ENCODE results near the gene PAQR6. TPM values are rescaled to one million over a fixed set of nuclear protein-coding genes. Genes with fewer than 3 reads are reported as not detected.

PAQR6 gene
- total RNA-seq, 1 experiment from 2014 or later = 0.32 TPM

GRCh38 chr1:156253634-156254033, 5.8 kb upstream of the PAQR6 start:
- no peak for DNase-seq (ENCODE audit: low read depth in 1 of 2, low spot score in 2 of 2)
- H3K4me3 ChIP-seq = no peak overlapping the region
- H3K9me3 ChIP-seq (replicated peaks) = no peaks in the 10 kb centered on the region
- H3K4me1 ChIP-seq (replicated peaks) = no peaks in the 10 kb centered on the region
- no peak overlapping the region for H3K27ac ChIP-seq
- H3K27me3 ChIP-seq (replicated peaks) = no peaks in the 10 kb centered on the region
- H3K36me3 ChIP-seq = peaks cover 90% of the 10 kb centered on the region

GRCh38 chr1:156251527-156251926, 3.7 kb upstream of the PAQR6 start:
- no peak overlapping the region for H3K4me3 ChIP-seq
- no peak for DNase-seq (ENCODE audit: low read depth in 1 of 2, low spot score in 2 of 2)
- no peaks in the 10 kb centered on the region for H3K9me3 ChIP-seq (replicated peaks)
- peaks cover 1% of the 10 kb centered on the region; the same call in 1 of the 2 replicates for H3K27me3 ChIP-seq (replicated peaks)
- peaks cover 71% of the 10 kb centered on the region for H3K36me3 ChIP-seq
- H3K27ac ChIP-seq = no peak overlapping the region
- H3K4me1 ChIP-seq (replicated peaks) = no peaks in the 10 kb centered on the region

- Histone ChIP-seq H3K4me1 (replicated peaks) (peaks cover 8% of the 10 kb centered on the region), H3K4me3 (no peak overlapping the region), H3K27ac (no peak overlapping the region), H3K9me3 (replicated peaks) (no peaks in the 10 kb centered on the region), H3K27me3 (replicated peaks) (peaks cover 18% of the 10 kb centered on the region), H3K36me3 (peaks cover 56% of the 10 kb centered on the region)
- no peak for DNase-seq (ENCODE audit: low read depth in 1 of 2, low spot score in 2 of 2)
Measured at GRCh38 chr1:156249593-156249992, 1.7 kb upstream of the PAQR6 start.

- Histone ChIP-seq H3K36me3 (peaks cover 43% of the 10 kb centered on the region), H3K4me3 (no peak overlapping the region), H3K4me1 (replicated peaks) (peaks cover 8% of the 10 kb centered on the region), H3K27ac (no peak overlapping the region), H3K9me3 (replicated peaks) (no peaks in the 10 kb centered on the region), H3K27me3 (replicated peaks) (peaks cover 18% of the 10 kb centered on the region)
- no peak for DNase-seq (ENCODE audit: low read depth in 1 of 2, low spot score in 2 of 2)
Measured at GRCh38 chr1:156248323-156248683, 447 bp upstream of the PAQR6 start.

GRCh38 chr1:156246781-156247459, 936 bp downstream of the PAQR6 start:
- Histone ChIP-seq H3K36me3 (peaks cover 29% of the 10 kb centered on the region), H3K9me3 (replicated peaks) (no peaks in the 10 kb centered on the region), H3K4me3 (no peak overlapping the region), H3K27ac (no peak overlapping the region), H3K4me1 (replicated peaks) (peaks cover 8% of the 10 kb centered on the region), H3K27me3 (replicated peaks) (peaks cover 18% of the 10 kb centered on the region)
- DNase-seq (ENCODE audit: low read depth in 1 of 2, low spot score in 2 of 2) = no peak

GRCh38 chr1:156246241-156246780, 1.5 kb downstream of the PAQR6 start:
- Histone ChIP-seq H3K27ac (no peak overlapping the region), H3K4me1 (replicated peaks) (peaks cover 8% of the 10 kb centered on the region), H3K36me3 (peaks cover 23% of the 10 kb centered on the region), H3K9me3 (replicated peaks) (no peaks in the 10 kb centered on the region), H3K27me3 (replicated peaks) (peaks cover 18% of the 10 kb centered on the region), H3K4me3 (no peak overlapping the region)
- no peak for DNase-seq (ENCODE audit: low read depth in 1 of 2, low spot score in 2 of 2)

- Histone ChIP-seq H3K27ac (no peak overlapping the region), H3K9me3 (replicated peaks) (no peaks in the 10 kb centered on the region), H3K36me3 (peaks cover 17% of the 10 kb centered on the region), H3K4me3 (no peak overlapping the region), H3K27me3 (replicated peaks) (peaks cover 18% of the 10 kb centered on the region), H3K4me1 (replicated peaks) (peaks cover 8% of the 10 kb centered on the region)
- DNase-seq (ENCODE audit: low read depth in 1 of 2, low spot score in 2 of 2) = no peak
Measured at GRCh38 chr1:156245451-156246232, 2.2 kb downstream of the PAQR6 start.

GRCh38 chr1:156244712-156245111, 3.1 kb downstream of the PAQR6 start:
- Histone ChIP-seq H3K27ac (no peak overlapping the region), H3K9me3 (replicated peaks) (no peaks in the 10 kb centered on the region), H3K4me1 (replicated peaks) (peaks cover 8% of the 10 kb centered on the region), H3K4me3 (no peak overlapping the region), H3K27me3 (replicated peaks) (peaks cover 18% of the 10 kb centered on the region), H3K36me3 (peaks cover 10% of the 10 kb centered on the region)
- no peak for DNase-seq (ENCODE audit: low read depth in 1 of 2, low spot score in 2 of 2)

- Histone ChIP-seq H3K27me3 (replicated peaks) (peaks cover 18% of the 10 kb centered on the region), H3K27ac (no peak overlapping the region), H3K36me3 (peaks cover 7% of the 10 kb centered on the region), H3K4me3 (no peak overlapping the region), H3K9me3 (replicated peaks) (no peaks in the 10 kb centered on the region), H3K4me1 (replicated peaks) (peaks cover 8% of the 10 kb centered on the region)
- DNase-seq (ENCODE audit: low read depth in 1 of 2, low spot score in 2 of 2) = no peak
Measured at GRCh38 chr1:156244126-156244525, 3.7 kb downstream of the PAQR6 start.

- Histone ChIP-seq H3K4me1 (replicated peaks) (peaks cover 8% of the 10 kb centered on the region), H3K27me3 (replicated peaks) (peaks cover 18% of the 10 kb centered on the region), H3K9me3 (replicated peaks) (no peaks in the 10 kb centered on the region), H3K4me3 (no peak overlapping the region), H3K27ac (no peak overlapping the region), H3K36me3 (peaks cover 11% of the 10 kb centered on the region)
- DNase-seq (ENCODE audit: low read depth in 1 of 2, low spot score in 2 of 2) = no peak
Measured at GRCh38 chr1:156242738-156243137, 5.1 kb downstream of the PAQR6 start.

- no peak within 1 kb of the TSS for H3K27ac ChIP-seq
Measured at GRCh38 chr1:156241926-156242325, 5.9 kb downstream of the PAQR6 start, which contains the start of gene BGLAP. Gene BGLAP (plus strand): TSS chr1:156242184. CDS start chr1:156242232, 48 bp downstream.

GRCh38 chr1:156241311-156241811, 6.5 kb downstream of the PAQR6 start:
- Histone ChIP-seq H3K27me3 (replicated peaks) (peaks cover 15% of the 10 kb centered on the region), H3K4me3 (no peak overlapping the region), H3K36me3 (peaks cover 19% of the 10 kb centered on the region), H3K9me3 (replicated peaks) (no peaks in the 10 kb centered on the region), H3K27ac (no peak overlapping the region), H3K4me1 (replicated peaks) (peaks cover 8% of the 10 kb centered on the region)
- no peak for DNase-seq (ENCODE audit: low read depth in 1 of 2, low spot score in 2 of 2)

More at GRCh38 chr1:156241926-156242325, 5.9 kb downstream of the PAQR6 start, which contains the start of gene BGLAP:
- no peak for DNase-seq (ENCODE audit: low read depth in 1 of 2, low spot score in 2 of 2)
- peaks cover 13% of the 10 kb centered on the region for H3K36me3 ChIP-seq
- peaks cover 8% of the 10 kb centered on the region for H3K4me1 ChIP-seq (replicated peaks)
- H3K9me3 ChIP-seq (replicated peaks) = no peaks in the 10 kb centered on the region
- H3K27me3 ChIP-seq (replicated peaks) = peaks cover 18% of the 10 kb centered on the region
- no peak within 1 kb of the TSS for H3K4me3 ChIP-seq

GRCh38 chr1:156238248-156238647, 9.6 kb downstream of the PAQR6 start:
- H3K27ac ChIP-seq = no peak overlapping the region
- no peaks in the 10 kb centered on the region for H3K27me3 ChIP-seq (replicated peaks)
- no peak for DNase-seq (ENCODE audit: low read depth in 1 of 2, low spot score in 2 of 2)
- H3K9me3 ChIP-seq (replicated peaks) = no peaks in the 10 kb centered on the region
- H3K4me3 ChIP-seq = no peak overlapping the region
- H3K4me1 ChIP-seq (replicated peaks) = peaks cover 9% of the 10 kb centered on the region
- H3K36me3 ChIP-seq = peaks cover 33% of the 10 kb centered on the region

GRCh38 chr1:156236164-156236563, 11.7 kb downstream of the PAQR6 start:
- Histone ChIP-seq H3K4me1 (replicated peaks) (peaks cover 13% of the 10 kb centered on the region), H3K4me3 (no peak overlapping the region), H3K27ac (no peak overlapping the region), H3K36me3 (peaks cover 33% of the 10 kb centered on the region), H3K27me3 (replicated peaks) (no peaks in the 10 kb centered on the region), H3K9me3 (replicated peaks) (no peaks in the 10 kb centered on the region)
- DNase-seq (ENCODE audit: low read depth in 1 of 2, low spot score in 2 of 2) = no peak
